HG03064 (cell line): ENCODE results near the gene YWHAQ.
"Not testable (repeated sequence)": the region's sequence is repeated elsewhere in the genome, so short reads cannot be mapped to it uniquely, and the experiment has no call there.

Experiments used
- ATAC-seq: cut with Tn5 transposase; IDR thresholded peaks from one replicate; pipeline ENCODE4 v1.9.1; 2021; ENCODE audit warnings: low read depth; ENCODE audit not compliant: unreplicated experiment

The YWHAQ gene

DNA sequence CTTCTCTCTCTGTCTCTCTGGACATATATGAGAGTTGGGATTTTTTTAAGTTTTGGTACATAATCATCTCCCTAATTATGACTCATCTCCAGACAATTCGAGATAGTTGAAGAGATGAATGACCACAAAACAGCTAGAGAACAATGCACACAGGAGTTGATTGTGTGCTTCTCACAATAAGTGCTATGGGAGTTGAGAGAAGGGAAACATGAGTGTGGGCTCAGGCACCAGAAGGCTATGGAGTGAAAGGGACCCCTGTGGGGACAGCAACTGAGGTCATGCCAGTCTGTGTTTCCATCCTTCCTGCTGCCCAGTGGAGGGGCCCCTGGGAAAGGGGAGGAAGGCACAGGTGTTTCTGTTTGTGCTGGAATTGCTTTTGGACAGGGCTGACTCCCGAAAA, 6.5 kb upstream of the YWHAQ start:
- no peak for ATAC-seq

DNA sequence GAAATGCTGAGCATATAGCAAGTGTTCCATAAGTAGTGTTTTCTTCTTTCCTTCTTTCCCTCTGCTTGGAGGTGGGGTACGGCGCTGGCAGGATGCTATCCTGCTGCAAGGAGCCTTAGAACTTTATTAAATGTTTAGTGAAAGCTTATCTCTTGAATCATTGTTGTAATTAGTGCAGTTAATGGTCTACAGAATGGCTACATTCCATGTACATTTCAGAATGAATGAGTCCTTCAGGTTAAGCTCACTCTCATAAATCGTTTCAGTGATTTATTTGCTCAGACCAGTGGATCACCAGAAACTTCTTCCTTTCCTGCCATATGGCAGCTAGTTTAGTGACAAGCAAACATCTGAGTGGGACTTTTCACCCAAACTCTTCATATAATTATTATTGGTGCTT, 3.3 kb upstream of the YWHAQ start:
- ATAC-seq = no peak

DNA sequence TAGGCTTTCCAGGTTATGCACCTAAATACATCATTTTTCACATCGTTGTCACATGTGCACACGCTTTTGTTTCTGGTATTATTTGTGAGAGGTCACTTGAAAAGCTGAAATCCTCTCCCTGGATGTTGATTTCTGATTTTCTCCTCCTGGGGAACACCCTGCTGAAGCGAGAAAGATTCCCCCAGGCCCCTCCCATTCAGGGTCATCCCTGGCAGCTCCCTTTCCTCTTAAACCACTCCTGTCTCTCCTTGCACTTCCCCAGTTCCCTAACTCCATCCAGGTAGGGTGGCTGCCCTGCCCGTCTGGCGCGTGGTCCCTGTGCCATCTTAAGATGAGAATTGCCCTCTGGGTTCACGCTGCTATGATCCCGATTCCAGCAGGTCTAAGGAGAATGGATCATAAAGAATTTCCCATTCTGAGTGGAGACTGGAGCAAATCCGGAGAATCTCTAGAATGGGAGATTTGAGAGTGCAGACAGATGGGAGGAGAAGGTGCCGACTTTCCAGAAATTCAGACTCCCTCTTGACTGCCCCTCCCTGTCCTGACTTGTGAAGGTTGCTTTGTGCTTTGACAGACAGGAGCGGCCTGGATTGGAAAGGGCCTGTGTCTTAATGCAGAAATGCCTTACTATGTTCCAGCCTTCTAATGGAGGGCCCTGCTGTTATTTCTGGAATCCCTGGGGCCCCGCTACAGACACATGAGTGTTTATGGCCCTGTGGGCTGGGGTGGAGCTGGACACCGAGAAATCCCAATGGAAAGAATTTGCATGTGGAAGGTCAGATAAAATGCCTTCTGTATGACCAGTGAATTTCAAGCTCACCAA, 1.3 kb upstream of the YWHAQ start:
- ATAC-seq = no peak

DNA sequence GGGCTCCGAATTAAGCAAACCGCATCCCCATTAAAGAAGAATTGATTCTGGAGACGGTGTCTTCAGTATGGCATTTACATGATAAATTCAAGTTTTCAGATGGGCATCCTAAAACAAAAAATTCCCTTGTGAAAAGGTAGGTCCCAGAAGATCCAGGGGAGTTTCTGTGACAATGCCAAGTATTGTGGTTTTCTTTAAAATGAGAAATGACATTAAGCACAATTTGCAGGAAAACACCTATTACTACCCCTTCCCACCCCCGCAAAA, 689 bp upstream of the YWHAQ start:
- no peak for ATAC-seq

DNA sequence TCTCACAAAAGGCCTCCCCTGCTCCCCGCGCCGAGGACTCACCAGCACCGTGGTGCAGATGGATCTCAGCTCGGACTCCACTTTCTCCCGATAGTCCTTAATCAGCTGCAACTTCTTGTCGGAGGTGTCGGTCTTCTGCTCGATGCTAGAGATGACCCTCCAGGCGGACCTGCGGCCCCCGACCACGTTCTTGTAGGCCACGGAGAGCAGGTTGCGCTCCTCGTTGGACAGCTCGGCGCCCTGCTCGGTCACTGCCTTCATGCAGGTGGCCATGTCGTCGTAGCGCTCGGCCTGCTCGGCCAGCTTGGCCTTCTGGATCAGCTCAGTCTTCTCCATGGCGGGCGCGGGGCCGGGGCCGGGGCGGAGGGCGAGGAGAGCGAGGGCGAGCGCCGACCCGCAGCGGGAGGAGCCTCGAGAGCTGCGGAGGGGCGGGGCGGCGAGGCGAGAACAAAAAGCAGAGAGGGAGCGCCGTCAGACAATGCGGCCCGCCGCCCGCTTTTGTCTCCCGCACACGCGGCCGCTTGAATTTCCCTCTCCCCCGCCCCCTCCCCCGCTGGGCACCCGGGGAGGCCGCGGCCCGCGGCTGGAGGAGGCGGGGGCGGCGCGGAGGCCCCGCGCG, 571 bp downstream of the YWHAQ start:
- peak; percentile 50 for ATAC-seq

DNA sequence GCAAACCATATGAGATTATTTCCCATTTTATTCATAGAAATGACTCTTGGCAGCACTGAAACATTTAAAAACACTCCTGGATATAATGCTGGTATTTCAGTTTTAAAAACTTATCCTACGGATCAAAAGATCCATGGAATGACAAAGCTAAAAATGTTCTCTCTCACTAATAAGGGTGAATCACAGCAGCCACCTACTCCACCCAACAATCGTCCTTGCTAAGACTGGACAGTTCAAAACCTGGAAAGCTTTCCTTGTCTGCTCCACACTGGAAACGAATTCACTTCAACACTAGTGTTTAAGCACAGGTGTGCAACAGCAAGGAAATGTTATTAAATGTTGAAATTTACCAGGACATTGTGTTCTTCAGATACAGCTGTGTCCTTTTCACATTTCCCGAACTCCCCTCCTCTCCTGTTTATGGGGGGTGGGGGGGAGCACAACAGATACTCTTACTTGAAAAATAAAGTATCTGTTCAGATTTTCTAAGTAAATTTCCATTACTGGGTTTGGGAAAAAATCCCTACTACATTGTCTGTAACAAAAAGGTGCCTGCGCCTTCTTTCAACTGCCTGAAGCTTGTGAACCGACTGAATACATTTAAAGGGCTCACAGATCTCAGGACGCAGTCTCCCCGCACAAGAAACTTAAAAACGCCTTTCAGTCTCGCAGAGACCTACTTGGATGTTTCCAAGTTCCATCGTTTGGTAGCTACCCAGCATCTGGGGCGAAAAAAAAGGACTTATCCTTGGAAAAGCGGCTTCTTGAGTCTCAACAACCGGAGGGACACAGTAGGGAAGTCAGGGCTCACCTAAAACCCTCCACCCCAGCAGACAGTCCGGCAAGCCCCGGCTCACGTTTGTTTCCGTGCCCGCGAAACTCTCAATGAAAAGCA, 1.3 kb downstream of the YWHAQ start:
- ATAC-seq = no peak

DNA sequence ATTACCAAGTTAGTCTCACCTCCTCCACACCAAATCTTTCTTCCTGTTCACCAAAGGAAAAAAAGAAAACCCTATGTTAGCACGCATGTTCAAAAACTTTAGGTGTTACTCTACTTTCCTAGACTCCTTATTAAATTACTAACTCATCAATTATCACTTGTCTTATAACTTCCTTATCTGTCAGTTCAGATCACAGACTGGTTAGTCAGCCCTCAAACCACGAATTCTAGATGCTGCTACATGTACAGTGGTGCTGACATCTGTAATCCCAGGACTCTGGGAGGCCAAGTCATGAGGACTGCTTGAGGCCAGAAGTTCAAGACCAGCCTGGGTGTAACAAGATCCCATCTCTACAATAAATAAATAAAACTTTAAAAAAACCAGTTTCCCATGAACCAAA, 3.5 kb downstream of the YWHAQ start:
- no peak for ATAC-seq

DNA sequence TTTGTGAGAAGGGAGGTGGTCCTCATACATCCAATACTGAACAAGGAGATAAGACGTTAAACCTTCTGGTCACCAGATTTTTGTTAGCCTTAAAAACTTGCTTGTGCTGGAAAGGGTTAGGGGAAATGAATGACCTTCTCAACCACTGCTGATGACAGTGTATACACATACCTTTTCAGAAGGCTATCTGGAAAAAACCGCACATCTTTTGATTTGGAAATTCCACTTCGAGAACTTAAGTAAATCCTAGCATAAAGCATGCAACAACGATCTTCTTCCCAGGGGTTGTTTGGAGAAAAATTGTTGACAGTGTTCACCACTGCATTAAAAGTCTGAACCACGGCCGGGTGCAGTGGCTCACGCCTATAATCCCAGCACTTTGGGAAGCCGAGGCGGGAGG, 7.6 kb downstream of the YWHAQ start:
- no peak for ATAC-seq

DNA sequence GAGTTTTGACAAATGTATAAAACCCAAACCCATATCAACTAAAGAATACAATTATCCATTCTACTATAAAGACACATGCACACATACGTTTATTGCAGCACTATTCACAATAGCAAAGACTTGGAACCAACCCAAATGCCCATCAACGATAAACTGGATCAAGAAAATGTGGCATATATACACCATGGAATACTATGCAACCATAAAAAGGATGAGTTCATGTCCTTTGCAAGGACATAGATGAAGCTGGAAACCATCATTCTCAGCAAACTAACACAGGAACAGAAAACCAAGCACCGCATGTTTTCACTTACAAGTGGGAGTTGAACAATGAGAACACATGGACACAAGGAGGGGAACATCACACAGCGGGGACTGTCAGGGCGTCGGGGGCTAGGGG, 9.1 kb downstream of the YWHAQ start:
- ATAC-seq = not testable (repeated sequence)

DNA sequence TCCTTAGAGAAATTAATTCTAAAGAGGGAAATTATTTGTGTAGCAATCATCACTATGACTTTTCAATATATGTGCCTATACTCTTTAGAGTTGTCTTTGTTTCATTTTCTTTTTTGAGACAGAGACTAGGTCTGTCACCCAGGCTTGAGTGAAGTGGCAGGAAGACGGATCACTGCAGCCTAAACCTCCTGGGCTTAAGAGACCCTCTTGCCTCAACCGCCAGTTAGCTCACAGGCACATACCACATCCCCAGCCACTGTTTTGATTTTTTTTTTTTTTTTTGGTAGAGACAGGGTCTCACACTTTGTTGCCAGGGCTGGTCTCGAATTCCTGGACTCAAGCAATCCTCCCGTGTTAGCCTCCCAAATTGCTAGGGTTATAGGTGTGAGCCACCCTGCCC, 12.4 kb downstream of the YWHAQ start:
- ATAC-seq = no peak

DNA sequence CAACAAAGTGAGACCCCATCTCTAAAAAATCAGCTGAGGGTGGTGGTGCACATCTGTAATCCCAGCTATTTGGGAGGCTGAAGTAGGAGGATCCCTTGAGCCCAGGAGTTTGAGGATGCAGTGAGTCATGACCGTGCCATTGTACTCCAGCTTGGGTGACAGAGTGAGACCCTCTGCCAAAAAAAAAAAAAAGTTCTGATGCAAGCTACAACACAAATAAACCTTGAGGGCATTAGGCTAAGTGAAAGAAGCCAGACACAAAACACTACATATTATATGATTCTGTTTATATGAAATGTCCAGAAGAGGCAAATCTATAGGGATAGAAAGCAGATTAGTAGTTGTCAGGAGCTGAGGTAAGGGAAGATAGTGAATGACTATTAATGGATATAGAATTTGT, 13.0 kb downstream of the YWHAQ start:
- no peak for ATAC-seq

DNA sequence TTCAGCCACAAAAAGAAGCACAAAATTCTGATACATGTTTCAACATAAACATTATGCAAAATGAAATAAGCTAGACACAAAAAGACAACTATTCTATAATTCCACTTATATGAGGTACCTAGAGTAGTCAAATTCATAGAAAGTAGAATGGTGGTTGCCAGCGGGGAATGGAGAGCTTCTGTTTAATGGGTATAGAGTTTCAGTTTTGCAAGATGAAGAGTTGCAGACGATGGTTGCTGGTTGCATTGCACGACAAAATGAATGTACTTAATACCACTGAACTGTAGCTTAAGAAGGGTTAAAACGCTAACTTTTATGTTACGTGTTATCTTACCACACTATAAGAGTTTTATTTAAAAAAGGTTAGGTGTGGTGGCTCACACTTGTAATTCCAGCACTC, 13.5 kb downstream of the YWHAQ start:
- ATAC-seq = no peak

DNA sequence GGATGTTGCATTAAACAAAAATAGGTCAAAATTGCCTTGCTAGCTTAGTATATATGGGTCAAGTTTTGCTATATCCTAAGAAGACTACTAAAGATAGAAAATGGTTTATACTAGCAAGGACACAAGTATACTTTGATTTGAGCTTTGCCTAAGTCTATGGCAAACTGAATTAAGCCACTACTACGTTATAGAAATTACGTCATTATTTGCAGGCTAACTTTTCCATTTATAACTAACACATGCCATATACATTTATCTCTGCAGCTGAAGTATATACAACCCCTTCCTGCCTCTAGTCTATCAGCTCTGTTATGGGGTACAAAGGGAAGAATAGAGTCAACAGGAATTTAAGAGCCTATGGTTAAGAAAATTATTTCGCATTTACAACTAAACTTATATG, 16.2 kb downstream of the YWHAQ start:
- no peak for ATAC-seq

DNA sequence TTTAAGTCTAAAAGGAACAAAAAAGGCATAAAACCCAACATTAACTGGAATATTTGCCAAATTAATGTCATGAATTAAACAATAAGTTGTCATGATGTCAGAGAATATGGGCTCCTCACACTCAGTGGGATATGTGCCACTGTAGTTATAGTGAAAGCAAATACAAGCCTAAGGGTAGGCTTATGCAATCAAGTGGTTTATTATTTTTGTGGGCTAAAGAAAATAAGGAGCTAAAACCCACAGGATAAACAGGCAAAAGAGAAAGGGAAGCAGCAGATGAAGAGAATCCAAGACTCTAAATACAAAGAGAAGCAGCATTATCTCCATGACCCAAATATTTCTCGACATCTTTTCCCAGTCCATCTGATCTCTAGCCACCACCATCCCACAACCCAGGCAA, 17.5 kb downstream of the YWHAQ start:
- ATAC-seq = no peak

DNA sequence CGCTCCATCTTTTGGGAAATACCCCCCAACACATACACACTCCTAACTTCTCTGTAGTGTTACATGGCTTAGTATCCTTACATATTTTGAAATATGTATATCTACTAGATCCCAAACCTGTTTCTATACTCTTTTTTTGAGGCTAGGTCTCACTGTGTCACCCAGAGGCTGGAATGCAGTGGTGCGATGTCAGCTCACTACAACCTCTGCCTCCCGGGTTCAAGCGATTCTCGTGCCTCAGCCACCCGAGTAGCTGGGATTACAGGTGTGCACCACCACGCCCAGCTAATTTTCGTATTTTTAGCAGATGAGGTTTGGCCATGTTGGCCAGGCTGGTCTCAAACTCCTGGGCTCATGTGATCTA, 19.3 kb downstream of the YWHAQ start:
- not testable (repeated sequence) for ATAC-seq

DNA sequence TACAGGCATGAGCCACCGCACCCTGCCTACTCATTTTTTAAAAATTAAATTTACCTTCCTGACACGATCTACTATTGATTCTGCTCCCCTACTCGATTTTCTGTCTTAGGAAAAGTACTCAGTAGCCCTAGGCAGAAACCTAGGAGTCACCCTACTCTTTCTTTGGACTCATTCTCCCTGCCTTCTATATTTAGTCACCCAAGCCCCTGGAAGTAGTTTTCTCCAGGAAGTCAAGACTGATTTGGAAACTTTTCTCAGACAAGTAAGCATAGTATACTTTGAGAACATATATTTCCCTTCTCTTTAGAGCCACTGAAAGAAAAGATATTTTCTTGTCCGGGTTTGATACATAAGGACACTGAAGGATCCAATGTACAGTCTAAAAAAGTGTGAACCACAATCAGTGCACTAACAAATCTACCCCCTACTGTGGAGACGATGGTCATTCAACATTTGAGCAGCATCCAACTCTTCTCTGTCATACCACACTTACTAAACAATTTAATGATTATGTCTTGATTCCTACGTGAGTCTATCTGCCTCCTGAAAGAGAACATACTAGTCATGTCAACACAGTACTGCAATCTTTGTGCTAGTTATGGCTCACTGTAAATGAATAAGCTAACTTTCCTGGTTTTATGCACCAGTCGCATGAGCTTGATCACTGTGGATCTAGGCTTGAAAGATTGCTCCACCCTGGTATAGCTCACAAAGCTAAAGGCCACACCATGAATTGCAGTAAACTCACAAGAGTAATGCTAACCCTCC, 19.8 kb downstream of the YWHAQ start:
- ATAC-seq = no peak

DNA sequence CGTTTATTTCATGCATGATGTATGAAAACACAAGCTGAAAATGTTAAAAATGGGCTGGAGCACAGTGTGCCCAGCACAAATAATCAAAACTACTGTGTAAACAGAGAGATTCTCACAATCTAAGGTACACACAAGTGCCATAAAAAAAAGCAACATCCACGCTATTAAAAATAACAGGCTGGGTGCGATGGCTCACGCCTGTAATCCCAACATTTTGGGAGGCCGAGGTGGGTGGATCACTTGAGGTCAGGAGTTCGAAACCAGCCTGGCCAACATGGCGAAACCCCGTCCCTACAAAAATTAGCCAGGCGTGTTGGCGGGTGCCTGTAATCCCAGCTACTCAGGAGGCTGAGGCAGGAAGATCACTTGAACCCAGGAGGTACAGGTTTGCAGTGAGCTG, 22.3 kb downstream of the YWHAQ start:
- ATAC-seq = not testable (repeated sequence)

DNA sequence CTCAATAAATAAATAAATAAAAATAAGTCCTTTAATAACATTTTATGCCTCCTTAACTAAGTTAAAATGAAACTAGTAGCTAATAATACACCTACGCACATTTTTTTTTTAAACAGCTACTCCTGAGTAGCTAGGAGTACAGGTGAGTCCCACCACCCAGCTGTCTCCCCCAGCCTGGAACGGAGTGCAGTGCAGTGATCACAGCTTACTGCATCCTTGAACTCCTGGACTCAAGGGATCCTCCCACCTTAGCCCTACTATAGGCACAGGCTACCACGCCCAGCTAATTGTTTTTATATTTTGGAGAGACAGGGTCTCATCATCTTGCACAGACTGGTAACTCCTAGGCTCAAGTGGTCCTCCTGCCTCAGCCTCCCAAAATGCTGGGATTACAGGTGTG, 28.4 kb downstream of the YWHAQ start:
- ATAC-seq = no peak

DNA sequence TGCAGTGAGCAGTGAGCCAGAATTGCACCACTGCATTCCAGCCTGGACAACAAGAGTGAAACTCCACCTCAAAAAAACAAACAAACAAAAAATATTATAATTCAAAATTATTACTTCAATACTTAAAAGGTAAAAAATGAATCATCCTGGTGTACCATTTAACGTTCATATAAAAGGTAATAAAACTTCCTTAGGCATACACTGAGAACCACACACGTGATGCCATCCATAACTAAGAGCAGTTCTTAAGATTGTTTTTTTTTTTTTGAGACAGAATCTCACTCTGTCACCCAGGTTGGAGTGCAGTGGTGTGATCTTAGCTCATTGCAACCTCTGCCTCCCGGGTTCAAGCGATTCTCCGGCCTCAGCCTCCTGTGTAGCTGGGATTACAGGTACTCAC, 29.4 kb downstream of the YWHAQ start:
- no peak for ATAC-seq

DNA sequence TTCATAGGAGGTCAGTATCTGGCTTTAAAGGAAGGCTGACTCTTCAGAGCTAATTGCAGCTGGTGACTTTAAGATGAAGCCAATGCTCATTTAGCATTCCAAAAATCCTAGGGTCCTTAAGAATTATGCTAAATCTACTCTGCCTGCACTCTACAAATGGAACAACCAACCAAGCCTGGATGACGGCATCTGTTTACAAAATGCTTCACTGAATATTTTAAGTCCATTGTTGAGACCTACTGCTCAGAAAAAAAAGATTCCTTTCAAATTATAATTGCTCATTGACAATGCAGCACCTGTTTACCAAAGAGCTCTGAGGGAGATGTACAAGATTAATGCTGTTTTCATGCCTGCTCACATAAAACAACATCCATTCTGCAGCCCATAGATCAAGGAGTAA, 31.4 kb downstream of the YWHAQ start:
- ATAC-seq = no peak
